Liver (tissue), 9 donors: Measurements from ENCODE around the gene DCXR. TPM values are rescaled to one million over a fixed set of nuclear protein-coding genes. Genes with fewer than 3 reads are reported as not detected.
A peak's percentile ranks its signal among the peaks of the same experiment; 100 is the strongest.

Experiments used
- DNase-seq: peaks from one replicate; pipeline ENCODE4 v3.0.0-alpha.2; 2017; ENCODE audit warnings: low spot score
- H3K27ac ChIP-seq, 2 donors: one replicate each; pipeline ENCODE4 v1.7.0; 2013; ENCODE audit warnings: inconsistent platforms in 2 of 2, low read length in 2 of 2, control low read depth in 1 of 2, low read depth in 1 of 2, mild to moderate bottlenecking in 1 of 2
- H3K27me3 ChIP-seq, 4 donors: one replicate each; pipeline versions ENCODE4 v1.6.1 to v1.7.0; 2013; ENCODE audit warnings: low read length in 3 of 4, inconsistent platforms in 1 of 4, mild to moderate bottlenecking in 1 of 4, moderate library complexity in 1 of 4; ENCODE audit not compliant: control insufficient read depth in 4 of 4, insufficient read depth in 4 of 4
- H3K36me3 ChIP-seq, 4 donors: one replicate each; pipeline versions ENCODE4 v1.6.1 to v1.7.0; 2013; ENCODE audit warnings: low read length in 3 of 4, mild to moderate bottlenecking in 3 of 4, low read depth in 1 of 4, moderate library complexity in 1 of 4; ENCODE audit not compliant: control insufficient read depth in 4 of 4, insufficient read depth in 3 of 4
- H3K4me1 ChIP-seq, 4 donors: one replicate each; pipeline versions ENCODE4 v1.6.1 to v1.7.0; 2013; ENCODE audit warnings: low read length in 3 of 4, mild to moderate bottlenecking in 3 of 4, moderate library complexity in 1 of 4; ENCODE audit not compliant: control insufficient read depth in 4 of 4, insufficient read depth in 4 of 4
- H3K4me3 ChIP-seq, 3 donors: one replicate each; pipeline versions ENCODE4 v1.6.1 to v1.7.0; 2013; ENCODE audit warnings: low read length in 3 of 3, control low read depth in 1 of 3, low read depth in 1 of 3, mild to moderate bottlenecking in 1 of 3
- H3K9ac ChIP-seq, 2 donors: one replicate each; pipeline ENCODE4 v1.7.0; 2013; ENCODE audit warnings: low read length in 2 of 2, mild to moderate bottlenecking in 2 of 2, moderate library complexity in 2 of 2, control low read depth in 1 of 2, low read depth in 1 of 2
- H3K9me3 ChIP-seq, 4 donors: one replicate each; pipeline versions ENCODE4 v1.6.1 to v1.7.0; 2013; ENCODE audit warnings: low read length in 3 of 4; ENCODE audit not compliant: control insufficient read depth in 4 of 4
- ATF3 ChIP-seq: IDR thresholded peaks from 2 replicates; pipeline ENCODE4 v1.6.1; 2016; ENCODE audit warnings: antibody characterized with exemption
- CTCF ChIP-seq: fragments of 150-350 bp; IDR thresholded peaks from 2 replicates; pipeline ENCODE4 v1.5.1; 2017; ENCODE audit warnings: improper control_type of control experiment, low read depth, low read length; ENCODE audit not compliant: missing input control
- EGR1 ChIP-seq, 2 donors: IDR thresholded peaks; 2 replicates each; pipeline ENCODE4 v1.6.1; 2016 to 2018; ENCODE audit warnings: antibody characterized with exemption in 2 of 2, low read depth in 2 of 2
- FOXA1 ChIP-seq: IDR thresholded peaks from 2 replicates; pipeline ENCODE4 v1.6.1; 2016; ENCODE audit warnings: antibody characterized with exemption
- FOXA2 ChIP-seq: IDR thresholded peaks from 2 replicates; pipeline ENCODE4 v1.6.1; 2016; ENCODE audit warnings: antibody characterized with exemption
- GABPA ChIP-seq, 2 donors: IDR thresholded peaks in 1 of 2; conservative IDR thresholded peaks in 1 of 2; 2 replicates each; pipeline ENCODE4 v1.6.1; 2016; ENCODE audit warnings: antibody characterized with exemption in 2 of 2, mild to moderate bottlenecking in 1 of 2, moderate library complexity in 1 of 2
- HNF4A ChIP-seq, 2 donors: conservative IDR thresholded peaks; 2 replicates each; pipeline ENCODE4 v1.6.1; 2016; ENCODE audit warnings: antibody characterized with exemption in 2 of 2, mild to moderate bottlenecking in 2 of 2
- HNF4G ChIP-seq: IDR thresholded peaks from 2 replicates; pipeline ENCODE4 v1.6.1; 2016; ENCODE audit warnings: antibody characterized with exemption
- JUND ChIP-seq, 2 donors: IDR thresholded peaks; 2 replicates each; pipeline ENCODE4 v1.6.1; 2016; ENCODE audit warnings: antibody characterized with exemption in 2 of 2
- MAX ChIP-seq: IDR thresholded peaks from 2 replicates; pipeline ENCODE4 v1.6.1; 2016; ENCODE audit warnings: antibody characterized with exemption
- NR2F2 ChIP-seq: IDR thresholded peaks from 2 replicates; pipeline ENCODE4 v1.6.1; 2016; ENCODE audit warnings: antibody characterized with exemption
- RAD21 ChIP-seq, 2 donors: IDR thresholded peaks; 2 replicates each; pipeline ENCODE4 v1.6.1; 2016; ENCODE audit warnings: antibody characterized with exemption in 2 of 2, mild to moderate bottlenecking in 2 of 2
- REST ChIP-seq: IDR thresholded peaks from 2 replicates; pipeline ENCODE4 v1.6.1; 2016; ENCODE audit warnings: antibody characterized with exemption, mild to moderate bottlenecking
- RXRA ChIP-seq, 2 donors: IDR thresholded peaks; 2 replicates each; pipeline ENCODE4 v1.6.1; 2017 to 2018; ENCODE audit warnings: antibody characterized with exemption in 2 of 2, mild to moderate bottlenecking in 1 of 2
- SP1 ChIP-seq: IDR thresholded peaks from 2 replicates; pipeline ENCODE4 v1.6.1; 2018; ENCODE audit warnings: antibody characterized with exemption, mild to moderate bottlenecking
- TAF1 ChIP-seq: conservative IDR thresholded peaks from 2 replicates; pipeline ENCODE4 v1.6.1; 2016; ENCODE audit warnings: antibody characterized with exemption, mild to moderate bottlenecking
- YY1 ChIP-seq: IDR thresholded peaks from 2 replicates; pipeline ENCODE4 v1.6.1; 2016; ENCODE audit warnings: antibody characterized with exemption, mild to moderate bottlenecking
- ZBTB33 ChIP-seq: IDR thresholded peaks from 2 replicates; pipeline ENCODE4 v1.6.1; 2016; ENCODE audit warnings: antibody characterized with exemption
- WGBS: extraction: QIAGEN DNeasy Blood & Tissue Kit; methylation state at CpG from one replicate; pipeline ENCODE4 v1.1.7; 2013; 5-methylcytosine and 5-hydroxymethylcytosine counted together
- polyA plus RNA-seq, 2 donors: library from polyadenylated mRNA; stranded (reverse) in 1 of 2; unstranded in 1 of 2; fragments of 200-250 nt in 1 of 2; fragments of >200 nt in 1 of 2; fragmentation: Nextera tagmentation in 1 of 2; extraction: Ambion mirVana in 1 of 2; gene quantifications; one replicate each; pipeline versions ENCODE4 v1.2.1 to v1.2.3, GENCODE V29; 2013 to 2015
- total RNA-seq, 2 donors: library from RNA; depleted of rRNA; stranded (reverse); fragments of >200 nt; gene quantifications; one replicate each; pipeline ENCODE4 v1.2.3, GENCODE V29; 2014
- donor health status: healthy.
- donor health status: healthy.
- donor health status: healthy.
- donor health status: healthy.
- donor health status: healthy.

The DCXR gene
- total and polyA plus RNA-seq, 4 donors = 58.6 to 1,190 (median 585) TPM

DNA sequence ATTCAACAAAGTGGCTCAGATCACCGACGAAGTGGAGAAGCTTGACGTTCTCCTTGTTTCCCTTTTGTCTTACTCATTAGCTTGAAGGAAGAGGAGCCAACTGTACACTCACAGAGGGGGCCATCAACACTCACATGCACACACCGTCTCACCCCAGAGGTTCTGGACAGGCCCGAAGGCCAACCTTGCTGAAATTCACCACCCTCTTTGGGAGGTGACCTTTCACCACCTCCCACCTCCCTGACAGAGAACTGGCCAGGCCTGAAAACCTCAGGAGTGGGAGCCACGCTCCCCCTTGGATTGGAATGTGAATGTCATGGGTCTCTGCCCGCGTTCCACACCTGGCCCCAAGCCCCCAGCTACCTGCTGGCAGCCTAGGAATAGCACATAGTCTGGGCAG, 2.0 kb downstream of the DCXR start:
- no peak overlapping the region for H3K9ac ChIP-seq
- H3K9me3 ChIP-seq = no peaks in the 10 kb centered on the region
- 42% methylated on average over 8 of the region's 8 CpGs for WGBS
- peaks cover 14 to 65% (median 42%) of the 10 kb centered on the region in 4 donors for H3K4me1 ChIP-seq
- no peak for TF ChIP-seq FOXA1
- no peak for TF ChIP-seq YY1
- peak overlapping the region; percentile 15 to 99 for H3K27ac ChIP-seq
- H3K27me3 ChIP-seq = no peaks in the 10 kb centered on the region
- peak overlapping the region in 2 of 3 donors; percentile 70 to 90 for H3K4me3 ChIP-seq
- peaks cover 0 to 5% (median 1%) of the 10 kb centered on the region in 4 donors for H3K36me3 ChIP-seq
- no peak for DNase-seq

GRCh38 chr17:82034371-82035011, 3.0 kb downstream of the DCXR start:
- H3K27ac ChIP-seq = peak overlapping the region in 1 of 2 donors; percentile 50
- peaks cover 20 to 66% (median 44%) of the 10 kb centered on the region in 4 donors for H3K4me1 ChIP-seq
- peak overlapping the region in 1 of 2 donors; percentile 8 for H3K9ac ChIP-seq
- peaks cover 0 to 5% (median 1%) of the 10 kb centered on the region in 4 donors for H3K36me3 ChIP-seq
- H3K27me3 ChIP-seq = no peaks in the 10 kb centered on the region
- no peak overlapping the region for H3K4me3 ChIP-seq
- no peak for DNase-seq
- TF ChIP-seq EGR1 (IDR thresholded peaks at IDR 0.05; ENCODE audit: low read depth in 2 of 2) (no peak), FOXA1 (no peak), ZBTB33 (no peak), CTCF (no peak), HNF4A (conservative IDR thresholded peaks at IDR 0.05) (peak in 1 of 2 donors; percentile 4), GABPA (IDR thresholded peaks at IDR 0.05 in 1 of 2, conservative IDR thresholded peaks at IDR 0.05 in 1 of 2) (no peak), ATF3 (no peak), FOXA2 (no peak), TAF1 (no peak), NR2F2 (no peak), MAX (no peak), YY1 (no peak), RAD21 (IDR thresholded peaks at IDR 0.05) (peak in 1 of 2 donors; percentile 18), HNF4G (no peak), SP1 (peak; percentile 52), JUND (IDR thresholded peaks at IDR 0.05) (no peak), RXRA (IDR thresholded peaks at IDR 0.05) (peak; percentile 12 to 37), REST (no peak)
- 40% methylated on average over 23 of the region's 23 CpGs for WGBS
- no peaks in the 10 kb centered on the region for H3K9me3 ChIP-seq
